ENCODE results near the gene MCEE.

DNA sequence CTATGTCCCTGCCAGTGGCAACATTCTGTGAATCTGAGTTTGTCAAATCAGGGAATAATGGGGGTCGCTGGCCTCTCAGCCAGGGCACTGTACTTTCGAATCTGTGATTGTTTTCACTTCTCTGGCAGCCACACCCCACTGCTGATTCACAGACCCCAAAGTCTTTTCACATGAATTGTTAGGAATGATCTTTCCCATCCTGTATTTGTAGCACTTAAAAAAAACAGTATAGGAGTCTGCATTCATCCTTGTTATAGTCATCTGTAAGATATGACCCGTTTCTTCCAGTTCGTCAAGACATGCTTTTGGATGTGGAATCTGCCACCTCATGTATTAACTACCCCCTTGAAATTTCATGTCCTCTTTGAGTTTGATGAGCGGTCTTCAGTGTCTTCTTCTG lies 60.7 kb downstream of the MCEE start:
- TF ChIP-seq, protein P1, sequence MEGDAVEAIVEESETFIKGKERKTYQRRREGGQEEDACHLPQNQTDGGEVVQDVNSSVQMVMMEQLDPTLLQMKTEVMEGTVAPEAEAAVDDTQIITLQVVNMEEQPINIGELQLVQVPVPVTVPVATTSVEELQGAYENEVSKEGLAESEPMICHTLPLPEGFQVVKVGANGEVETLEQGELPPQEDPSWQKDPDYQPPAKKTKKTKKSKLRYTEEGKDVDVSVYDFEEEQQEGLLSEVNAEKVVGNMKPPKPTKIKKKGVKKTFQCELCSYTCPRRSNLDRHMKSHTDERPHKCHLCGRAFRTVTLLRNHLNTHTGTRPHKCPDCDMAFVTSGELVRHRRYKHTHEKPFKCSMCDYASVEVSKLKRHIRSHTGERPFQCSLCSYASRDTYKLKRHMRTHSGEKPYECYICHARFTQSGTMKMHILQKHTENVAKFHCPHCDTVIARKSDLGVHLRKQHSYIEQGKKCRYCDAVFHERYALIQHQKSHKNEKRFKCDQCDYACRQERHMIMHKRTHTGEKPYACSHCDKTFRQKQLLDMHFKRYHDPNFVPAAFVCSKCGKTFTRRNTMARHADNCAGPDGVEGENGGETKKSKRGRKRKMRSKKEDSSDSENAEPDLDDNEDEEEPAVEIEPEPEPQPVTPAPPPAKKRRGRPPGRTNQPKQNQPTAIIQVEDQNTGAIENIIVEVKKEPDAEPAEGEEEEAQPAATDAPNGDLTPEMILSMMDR (IDR thresholded peaks at IDR 0.05): no peak
- TF ChIP-seq EZH2 (IDR thresholded peaks at IDR 0.05): no peak
